Measurements from ENCODE around the gene PSMB3.
A peak's percentile ranks its signal among the peaks of the same experiment; 100 is the strongest.

Gene PSMB3

DNA sequence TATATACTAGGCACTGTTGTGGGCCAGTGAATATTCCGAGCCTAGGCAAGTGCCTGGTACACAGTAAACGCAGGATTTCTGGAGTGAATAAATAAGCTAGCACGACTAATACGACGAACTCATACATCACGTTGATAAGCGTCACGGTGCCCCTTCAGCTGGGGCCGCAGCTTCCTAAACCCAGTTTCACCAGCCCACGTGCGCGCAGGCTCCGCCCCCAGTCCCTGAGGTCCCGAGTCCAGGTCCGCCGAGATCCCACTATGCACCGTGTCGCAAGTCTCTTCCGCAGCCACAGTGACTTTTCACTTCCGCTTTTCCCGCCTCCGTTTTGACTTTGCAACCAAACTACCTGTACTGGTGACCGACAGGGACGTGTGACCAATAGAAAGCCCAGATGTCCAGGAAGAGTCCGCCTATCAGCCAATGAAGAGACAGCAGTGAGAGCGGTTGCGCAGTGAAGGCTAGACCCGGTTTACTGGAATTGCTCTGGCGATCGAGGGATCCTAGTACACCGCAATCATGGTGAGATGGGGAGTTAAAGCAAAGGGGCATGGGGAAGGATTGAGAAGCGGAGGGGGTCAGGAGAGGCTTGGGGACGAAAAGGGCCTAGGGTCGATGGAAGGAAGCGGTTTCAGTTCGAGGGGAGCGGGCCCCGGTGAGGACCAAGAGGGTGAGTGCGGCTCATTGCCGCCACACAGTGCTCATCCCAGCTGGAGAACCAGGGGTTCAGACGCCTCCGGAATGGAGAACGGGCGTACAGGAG lies at the start of gene PSMB3:
PSMB3 (plus strand) TSS at position 434 of the 763 bp plus-strand sequence; CDS start at position 520, 86 bp downstream.
- peak; percentile 99 for DNase-seq

DNA sequence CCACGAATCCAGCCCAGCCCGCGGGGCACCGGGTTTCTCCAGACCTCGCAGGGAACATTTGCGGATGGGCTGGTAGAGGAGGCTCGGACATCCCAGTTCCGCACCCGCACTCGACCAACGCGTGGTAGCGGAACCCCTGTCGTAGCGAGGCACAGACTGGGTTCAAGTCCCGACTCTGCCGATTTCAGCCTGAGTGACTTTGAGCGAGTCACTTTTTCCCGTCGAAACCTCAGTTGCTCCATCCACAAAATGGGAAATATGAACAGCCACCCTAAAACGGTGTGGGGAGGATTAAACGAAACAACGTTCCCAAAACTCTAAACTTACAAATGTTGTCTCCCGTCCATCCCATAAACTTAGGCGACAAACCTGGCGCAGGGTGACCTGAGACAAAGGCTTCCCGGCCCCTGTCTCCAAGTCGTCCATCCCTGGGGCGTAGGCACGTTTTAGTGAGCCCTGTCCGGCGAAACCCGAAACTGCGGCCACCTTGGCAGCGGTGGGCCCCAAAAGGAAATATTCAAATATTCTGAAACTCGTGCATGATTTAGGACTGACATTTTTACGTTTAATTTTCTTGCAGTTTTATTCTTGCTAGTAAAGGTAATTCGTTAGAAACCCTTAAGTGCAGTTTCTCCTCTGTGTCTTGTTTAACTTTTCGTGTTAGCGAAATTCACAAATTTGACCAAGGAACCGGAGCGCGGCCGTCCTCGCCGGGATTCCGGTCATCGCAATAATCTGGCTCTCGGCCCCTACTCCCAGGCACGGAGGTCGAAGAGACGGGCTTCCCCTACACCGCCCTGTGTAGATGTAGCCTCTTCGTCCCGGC lies 49.4 kb upstream of the PSMB3 start:
- peak in 1 of 2 donors; percentile 24 for DNase-seq

DNA sequence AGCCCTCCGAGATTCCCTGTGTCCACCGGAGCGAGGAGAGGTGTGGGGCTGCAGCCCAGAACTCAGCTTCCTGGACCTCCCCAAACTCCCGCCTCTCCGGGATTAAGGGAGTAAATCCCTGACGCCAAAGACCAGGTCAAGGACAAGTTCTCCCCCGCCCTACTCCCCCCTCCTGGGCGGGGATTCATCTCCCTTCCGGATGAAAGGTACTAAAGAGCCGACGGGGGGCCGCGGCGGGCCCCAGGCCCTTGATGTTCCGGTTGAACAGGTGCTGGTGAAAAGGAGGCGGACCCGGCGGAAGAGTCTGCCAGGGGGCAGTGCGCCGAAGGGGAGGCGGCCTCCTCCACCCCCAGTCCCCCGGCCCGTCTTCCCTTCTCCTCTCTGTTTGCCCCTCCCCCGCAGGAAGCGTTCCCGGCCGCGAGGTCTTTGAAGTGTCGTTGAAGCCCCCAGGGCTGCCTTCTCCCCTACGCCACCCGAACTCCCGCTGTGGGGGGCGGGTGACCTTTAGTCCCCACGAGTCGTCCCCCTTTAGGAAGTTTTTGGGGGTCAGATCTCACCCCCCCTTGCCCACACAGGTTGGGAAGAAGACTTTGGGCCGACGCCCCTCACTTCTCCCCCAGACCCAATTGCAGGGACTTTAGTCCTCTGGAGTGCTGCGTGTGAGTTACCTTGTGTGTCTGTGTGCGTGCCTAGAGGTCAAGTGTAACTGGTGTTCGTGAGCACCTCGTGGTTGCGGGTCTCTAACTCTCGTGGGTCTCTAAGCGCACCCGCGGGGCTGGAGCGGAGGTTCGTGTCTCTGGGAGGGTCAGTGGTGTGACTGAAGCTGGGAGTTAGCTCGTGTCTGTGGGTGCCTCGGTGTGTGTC lies 48.6 kb upstream of the PSMB3 start:
- peak; percentile 73 to 74 for DNase-seq

DNA sequence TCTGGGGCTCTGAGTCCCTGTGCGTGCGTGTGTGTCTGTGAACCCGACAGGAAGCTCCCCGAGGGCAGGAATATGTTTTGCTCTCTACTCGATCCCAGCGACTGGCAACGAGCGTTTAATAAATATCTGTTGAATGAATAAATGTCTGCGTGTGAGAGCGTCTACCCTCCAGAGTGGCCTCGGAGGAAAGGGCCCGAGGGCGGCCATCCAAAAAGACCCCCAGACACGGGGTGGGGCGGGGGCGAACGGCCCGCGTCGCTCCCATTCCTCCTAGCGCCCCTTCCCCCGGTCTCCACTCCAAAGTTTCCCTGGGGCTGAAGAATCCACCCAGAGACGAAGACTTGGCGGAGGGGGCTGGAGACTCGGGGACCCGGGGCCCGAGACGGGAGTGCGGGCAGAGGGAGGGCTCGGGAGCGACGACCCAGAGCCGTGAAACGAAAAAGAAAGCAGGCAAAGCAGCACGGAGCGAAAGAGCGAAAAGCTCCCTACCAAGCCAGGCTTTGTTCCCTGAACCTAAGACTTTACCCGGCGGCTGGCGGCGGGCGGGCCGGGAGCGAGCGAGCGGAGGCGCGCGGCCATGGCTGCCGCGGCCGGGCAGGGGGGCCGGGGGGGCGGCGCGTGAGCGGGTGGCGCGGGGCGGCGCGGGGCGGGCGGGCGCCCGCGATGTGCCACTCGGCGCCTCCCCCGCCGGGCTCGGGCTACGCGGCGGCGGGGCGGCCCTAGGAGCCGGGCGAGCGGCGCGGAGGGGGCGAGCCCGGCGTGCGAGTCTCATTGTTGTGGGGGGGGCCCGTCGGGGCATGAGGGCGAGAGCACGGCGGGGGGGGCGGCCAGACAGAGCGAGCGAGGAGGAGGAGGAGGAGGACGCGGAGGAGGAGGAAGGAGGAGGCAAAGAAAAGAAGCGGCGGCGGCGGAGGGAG lies 47.7 kb upstream of the PSMB3 start, which contains the start of gene MLLT6:
MLLT6 (plus strand) TSS at position 668 of the 917 bp plus-strand sequence. CDS start 360 bp downstream, outside the sequence.
- DNase-seq: peak; percentile 81 to 86

DNA sequence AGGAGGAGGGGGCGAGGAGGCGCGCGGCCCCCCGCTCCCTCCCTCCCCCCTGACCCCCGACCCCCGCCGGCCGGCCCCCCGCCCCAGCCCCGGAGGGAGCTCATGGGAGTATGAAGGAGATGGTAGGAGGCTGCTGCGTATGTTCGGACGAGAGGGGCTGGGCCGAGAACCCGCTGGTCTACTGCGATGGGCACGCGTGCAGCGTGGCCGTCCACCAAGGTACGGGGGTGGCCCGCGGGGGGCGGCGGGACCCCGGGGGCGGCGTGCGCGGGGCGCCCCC lies 47.1 kb upstream of the PSMB3 start:
- DNase-seq: no peak

DNA sequence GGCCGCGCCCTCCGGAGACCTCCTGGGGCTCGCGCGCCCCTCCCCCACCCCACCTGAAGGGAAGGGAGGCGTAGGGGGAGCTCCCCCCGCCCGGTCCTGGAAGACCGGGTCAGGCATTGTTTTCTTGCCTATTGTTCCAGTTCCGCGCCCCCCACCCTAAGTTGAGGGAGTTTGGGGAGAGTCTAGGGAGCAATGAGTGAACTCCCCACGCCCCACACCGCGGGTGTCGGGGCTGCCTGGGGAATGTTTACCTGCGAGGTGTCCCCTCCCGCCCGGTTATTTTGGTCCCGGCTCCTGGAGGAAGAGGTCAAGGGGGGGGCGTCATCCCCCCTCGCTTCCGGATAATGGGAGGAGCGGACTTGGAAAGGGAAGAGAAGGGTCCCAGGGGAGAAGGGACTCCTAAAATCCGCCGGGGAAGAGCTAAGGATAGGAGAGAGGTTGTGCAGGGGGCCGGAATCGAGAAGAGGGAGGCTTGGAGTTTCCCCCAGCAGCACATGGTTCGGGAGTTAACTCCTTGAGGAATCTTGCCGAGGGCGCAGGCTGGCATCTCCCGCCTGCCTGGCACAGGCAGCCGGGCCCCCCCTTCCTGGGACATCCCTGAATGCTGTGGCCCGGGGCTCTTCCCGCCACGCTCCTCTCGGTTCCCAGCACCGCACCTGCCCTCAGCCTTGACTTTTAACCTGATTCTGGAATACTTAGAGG lies 46.6 kb upstream of the PSMB3 start:
- no peak for DNase-seq

DNA sequence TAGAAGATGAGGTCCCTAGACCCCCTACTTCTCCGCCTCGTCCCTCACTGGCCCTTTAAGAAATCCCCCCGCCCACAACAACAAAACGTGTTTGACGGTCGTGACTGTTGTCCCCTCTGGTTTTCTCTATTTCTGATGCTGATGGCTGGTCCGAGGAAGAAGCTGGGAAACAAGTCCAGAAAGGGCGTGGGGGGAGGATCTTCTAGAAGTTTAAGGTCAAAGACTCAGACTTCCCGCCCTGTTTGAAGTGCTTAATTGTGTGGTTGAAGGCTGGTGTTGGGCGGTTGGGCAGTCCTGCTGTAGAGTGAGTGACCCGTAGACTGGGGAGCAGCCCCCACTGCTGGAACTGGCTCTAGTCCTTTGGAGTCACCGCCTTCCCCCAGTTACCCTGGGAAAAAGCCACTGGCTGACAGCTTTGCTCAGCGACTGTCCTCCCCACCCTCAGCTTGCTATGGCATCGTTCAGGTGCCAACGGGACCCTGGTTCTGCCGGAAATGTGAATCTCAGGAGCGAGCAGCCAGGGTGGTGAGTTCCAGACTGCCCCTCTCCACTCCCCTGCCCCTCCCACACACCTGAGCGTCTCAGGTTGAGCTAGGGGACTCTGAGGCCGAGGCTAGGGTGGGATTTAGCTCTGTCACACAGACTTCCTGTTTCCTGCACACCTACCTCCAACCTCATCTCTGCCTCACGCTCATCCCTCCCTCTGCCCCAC lies 45.9 kb upstream of the PSMB3 start:
- peak in 1 of 2 donors; percentile 38 for DNase-seq

DNA sequence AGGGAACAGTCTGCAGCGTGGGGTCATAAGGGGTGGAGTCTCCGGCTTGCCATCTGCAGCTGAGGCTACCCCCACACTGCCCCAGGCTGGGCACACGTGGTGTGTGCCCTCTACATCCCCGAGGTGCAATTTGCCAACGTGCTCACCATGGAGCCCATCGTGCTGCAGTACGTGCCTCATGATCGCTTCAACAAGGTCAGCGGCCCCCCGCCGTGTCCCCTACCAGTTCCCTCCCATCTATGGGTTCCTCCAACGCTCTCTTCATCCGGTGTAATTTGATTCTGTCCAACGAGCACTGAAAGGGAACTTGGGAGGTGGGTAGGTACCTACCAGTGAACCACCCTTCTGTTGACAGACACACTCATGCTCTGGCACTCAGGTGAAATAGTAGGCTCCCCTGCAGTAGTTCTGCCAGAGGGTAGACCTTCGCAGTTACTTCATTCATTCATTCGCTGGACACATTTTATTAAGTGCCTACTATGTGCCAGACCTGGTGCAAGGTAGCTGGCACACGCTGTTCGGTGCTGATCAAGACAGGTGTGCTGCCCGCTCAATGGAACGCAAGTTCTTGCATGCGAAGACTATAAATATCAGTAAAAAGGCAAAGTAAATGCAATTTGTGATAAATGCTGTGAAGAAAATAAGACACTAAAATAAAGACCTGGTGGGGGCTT lies 44.7 kb upstream of the PSMB3 start:
- DNase-seq: no peak

DNA sequence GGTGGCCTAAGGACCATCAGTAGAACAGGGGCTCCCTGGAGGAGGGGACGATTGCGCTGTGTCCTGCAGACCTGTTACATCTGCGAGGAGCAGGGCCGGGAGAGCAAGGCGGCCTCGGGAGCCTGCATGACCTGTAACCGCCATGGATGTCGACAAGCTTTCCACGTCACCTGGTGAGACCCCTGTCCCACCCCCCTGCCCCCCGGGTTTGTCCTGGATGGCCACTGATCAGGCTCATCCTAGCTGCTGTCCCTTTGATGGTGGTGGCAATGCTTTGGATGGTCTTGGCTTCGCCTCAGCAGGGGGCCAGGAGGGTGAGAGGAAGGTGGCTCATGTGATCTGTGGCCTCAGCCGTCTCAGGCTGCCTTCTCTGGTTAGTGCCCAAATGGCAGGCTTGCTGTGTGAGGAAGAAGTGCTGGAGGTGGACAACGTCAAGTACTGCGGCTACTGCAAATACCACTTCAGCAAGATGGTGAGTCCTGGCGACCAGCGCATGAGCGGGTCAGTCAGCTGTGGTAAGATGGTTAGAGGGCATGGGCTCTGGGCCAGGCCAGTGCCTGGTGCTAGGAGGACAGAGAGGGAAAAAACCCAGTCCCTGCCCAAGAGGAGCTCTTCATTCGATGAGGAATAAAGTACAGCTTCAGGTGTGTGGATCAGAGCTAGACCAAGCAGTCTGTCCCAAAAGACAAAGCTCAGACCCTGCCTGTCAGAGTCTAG lies 43.3 kb upstream of the PSMB3 start:
- DNase-seq: no peak

DNA sequence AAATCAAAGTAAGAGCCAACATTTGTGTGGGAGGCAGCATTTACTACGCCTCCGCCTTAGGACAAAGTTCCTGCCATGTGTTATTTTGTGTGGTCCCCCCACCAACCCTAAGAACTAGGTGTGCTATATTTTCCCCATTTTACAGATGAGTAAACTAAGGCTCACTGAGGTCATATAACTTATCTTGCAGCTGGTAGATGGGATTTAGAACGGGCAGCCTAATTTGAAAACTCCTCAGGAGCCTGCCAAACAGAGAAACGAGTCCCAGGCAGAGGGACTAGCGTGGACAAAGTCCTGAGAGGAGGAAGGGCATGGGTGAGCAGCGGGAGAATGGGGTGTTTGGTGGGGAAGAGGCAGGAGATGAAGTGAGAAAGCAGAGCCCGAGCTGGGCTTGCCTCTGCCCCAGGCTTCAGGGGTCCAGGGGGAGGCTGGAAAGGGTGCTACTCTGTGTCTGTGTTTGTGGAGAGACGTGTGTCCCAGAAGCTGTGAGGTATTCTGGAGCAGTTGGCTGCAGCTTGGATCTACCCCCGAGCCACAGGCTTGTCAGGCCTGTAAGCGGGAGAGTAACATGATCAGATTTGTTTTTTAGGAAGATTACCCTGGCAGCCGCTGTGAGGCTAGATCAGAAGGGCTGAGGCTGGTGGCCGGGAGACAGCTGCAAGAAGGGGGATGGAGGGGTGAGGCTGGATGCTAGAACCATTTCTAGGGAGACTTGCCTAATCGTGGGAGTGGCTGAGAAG lies 42.5 kb upstream of the PSMB3 start:
- DNase-seq: no peak

DNA sequence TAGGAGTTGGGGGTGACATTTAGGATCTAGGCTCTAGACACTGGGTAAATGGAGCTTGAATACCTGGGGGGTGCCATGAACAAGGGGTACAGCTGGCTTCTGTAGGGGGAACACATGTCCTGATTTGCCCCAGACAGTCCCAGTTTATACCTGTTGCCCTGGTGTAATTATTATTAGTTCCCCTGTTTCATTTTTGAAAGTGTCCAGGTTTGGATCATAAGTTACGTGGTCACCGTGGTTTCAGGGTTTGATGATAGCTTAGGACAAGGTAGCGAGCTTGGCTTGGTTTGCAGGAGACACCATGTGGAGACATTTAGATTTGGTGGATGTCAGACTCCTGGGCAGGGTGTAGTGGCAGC lies 42.0 kb upstream of the PSMB3 start:
- no peak for DNase-seq

DNA sequence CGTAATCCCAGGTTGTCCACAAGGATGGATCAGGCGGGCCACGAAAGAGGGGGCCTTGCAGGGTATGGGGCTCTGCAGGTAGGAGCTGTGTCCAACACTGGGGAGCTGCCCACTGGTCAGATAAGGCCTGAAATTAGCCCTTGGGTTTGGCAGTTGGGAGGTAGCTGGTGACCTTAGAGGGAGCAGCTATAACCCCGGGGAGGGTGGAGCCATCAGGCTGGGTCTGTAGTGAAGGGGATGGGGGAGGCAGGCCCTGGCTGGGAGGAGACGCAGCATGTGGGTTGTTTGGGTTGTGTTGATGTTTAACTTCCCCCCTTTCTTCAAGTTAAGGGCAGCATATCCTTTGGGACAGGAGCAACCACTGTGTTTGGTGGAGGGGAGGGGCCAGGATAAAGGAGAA lies 41.6 kb upstream of the PSMB3 start:
- DNase-seq: no peak

DNA sequence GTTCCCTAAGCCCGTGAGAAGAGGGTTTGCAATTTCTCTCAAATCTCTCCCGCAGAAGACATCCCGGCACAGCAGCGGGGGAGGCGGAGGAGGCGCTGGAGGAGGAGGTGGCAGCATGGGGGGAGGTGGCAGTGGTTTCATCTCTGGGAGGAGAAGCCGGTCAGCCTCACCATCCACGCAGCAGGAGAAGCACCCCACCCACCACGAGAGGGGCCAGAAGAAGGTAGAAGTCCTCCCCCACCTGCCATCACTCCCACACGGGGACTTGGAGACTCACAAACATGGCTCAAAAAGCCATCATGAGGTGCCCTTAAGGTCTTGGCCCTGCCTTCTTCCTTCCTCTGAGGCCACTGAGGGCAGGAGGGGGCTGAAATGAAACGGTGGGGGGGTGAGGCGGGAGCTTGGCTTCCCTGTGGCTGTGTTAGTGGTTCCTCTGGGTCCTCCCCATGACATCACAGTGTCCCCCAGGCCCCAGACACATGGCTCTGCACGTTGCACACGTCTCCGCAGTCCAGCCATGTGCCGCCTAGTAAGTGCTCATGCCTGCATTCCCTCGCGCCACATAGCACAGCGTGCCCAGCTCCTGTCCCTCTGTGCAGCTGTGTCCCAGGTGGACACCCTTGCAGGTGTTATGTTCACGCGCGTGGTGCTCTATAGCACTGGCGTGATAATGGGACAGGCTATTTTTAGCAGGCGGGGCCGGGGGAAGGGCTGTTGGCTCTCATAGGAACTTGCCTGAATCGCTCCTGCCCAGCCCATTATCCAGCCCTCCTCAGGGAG lies 40.6 kb upstream of the PSMB3 start:
- DNase-seq: no peak

DNA sequence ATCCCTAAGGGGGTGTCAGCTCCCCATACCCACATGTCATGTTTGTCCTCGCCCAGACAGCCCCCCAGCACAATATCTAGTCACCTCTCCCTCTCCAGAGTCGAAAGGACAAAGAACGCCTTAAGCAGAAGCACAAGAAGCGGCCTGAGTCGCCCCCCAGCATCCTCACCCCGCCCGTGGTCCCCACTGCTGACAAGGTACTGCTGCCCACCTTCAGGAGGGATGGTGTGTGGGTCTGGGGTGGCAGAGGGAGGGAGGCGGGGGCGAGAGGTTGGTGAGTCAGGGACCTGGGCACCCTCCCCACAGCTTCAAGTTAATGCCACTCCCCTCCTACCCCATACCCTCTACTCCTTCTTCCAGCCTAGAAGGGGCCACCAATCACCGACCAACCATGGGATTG lies 39.9 kb upstream of the PSMB3 start:
- DNase-seq: no peak

DNA sequence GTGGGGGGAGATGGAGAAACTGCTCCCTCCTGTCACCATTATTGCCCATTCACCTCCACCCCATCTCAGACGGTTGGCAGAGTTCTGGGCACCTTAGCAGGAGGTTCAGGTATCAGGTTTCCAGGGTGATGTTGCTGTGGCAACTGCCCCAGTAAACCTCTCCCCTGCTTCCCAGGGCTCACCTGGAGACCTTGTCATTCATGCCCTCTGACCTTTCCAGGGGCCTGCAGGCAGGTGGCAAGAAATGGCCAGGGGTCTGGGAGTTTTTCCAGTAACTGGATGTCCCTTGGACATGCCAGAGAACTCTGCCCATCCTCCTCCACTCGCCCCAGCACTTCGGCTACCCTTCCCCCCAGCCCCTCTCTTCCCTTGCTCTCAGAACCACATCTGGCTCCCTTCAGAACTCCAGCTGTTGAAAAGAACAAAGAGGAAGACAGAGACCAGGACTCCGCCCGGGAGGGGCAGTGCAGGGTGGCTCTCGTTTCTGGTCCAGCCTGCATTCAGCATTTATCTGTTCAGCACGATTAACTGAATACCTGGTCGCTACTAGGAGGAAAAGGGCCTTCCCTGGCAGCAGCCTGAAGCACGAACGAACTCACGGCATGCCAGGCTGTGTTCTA lies 39.0 kb upstream of the PSMB3 start:
- no peak for DNase-seq

DNA sequence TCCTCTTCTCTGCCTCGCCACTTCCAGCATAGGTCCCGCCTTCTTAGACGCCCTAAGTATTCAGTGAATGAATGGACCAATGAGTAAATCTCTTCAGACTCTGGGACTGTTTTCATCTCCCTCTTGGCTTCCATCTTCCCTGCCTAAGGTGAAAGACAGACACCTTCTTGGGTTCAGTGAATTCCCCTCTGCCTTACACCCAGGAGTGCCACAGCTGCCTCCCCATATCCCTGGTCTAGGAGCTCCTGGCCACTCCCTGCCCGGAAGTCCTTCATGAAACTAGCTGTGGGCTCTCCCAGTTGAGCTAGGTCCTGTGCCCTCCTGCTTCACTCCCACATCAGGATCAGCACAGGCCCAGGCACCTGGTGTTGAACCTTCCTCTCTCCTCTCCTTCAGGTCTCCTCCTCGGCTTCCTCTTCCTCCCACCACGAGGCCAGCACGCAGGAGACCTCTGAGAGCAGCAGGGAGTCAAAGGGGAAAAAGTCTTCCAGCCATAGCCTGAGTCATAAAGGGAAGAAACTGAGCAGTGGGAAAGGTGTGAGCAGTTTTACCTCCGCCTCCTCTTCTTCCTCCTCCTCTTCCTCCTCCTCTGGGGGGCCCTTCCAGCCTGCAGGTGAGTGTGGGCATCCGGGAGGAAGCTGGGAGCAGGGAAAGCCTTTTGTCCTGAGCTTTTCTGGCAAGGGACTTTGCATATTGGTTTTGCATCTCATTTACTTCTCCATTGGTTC lies 37.2 kb upstream of the PSMB3 start:
- DNase-seq: no peak

All from CD4-positive, alpha-beta T cell treated with Interleukin-4 for 1 hour (primary cell).